K562 (cell line): ENCODE data around the gene USP11. TPM values are rescaled to one million over a fixed set of nuclear protein-coding genes. Genes with fewer than 3 reads are reported as not detected.

Source experiments
- IRF1 ChIP-seq: sonication (generic); formaldehyde crosslinking; IDR thresholded peaks from 2 replicates; pipeline ENCODE4 v1.8.0; 2022; ENCODE audit warnings: missing genetic modification reagents, mild to moderate bottlenecking, borderline replicate concordance
- polyA plus RNA-seq, 8 experiments: library from polyadenylated mRNA; depleted of rRNA in 4 of 8; stranded (reverse) in 5 of 8; unstranded in 3 of 8; fragments of >200 nt; fragmentation: Nextera tagmentation in 2 of 8; fragmentation: Illumina TruSeq in 1 of 8; extraction: Ambion mirVana in 2 of 8; extraction: Trizol in 1 of 8; gene quantifications; 2 replicates each; pipeline versions ENCODE4 v1.2.1 to v1.2.3, GENCODE V29; 2011 to 2014; ENCODE audit warnings: inconsistent platforms in 1 of 8, missing spikeins in 1 of 8
- total RNA-seq, 7 experiments: library from RNA; depleted of rRNA in 6 of 7; stranded (reverse); fragments of >200 nt in 6 of 7; fragmentation: Illumina TruSeq in 2 of 7; extraction: Trizol in 2 of 7; gene quantifications; 2 replicates each; pipeline versions ENCODE4 v1.2.1 to v1.2.3, GENCODE V29; 2011 to 2021; ENCODE audit warnings: low replicate concordance in 1 of 7
- TF ChIP-seq, protein P1 (sequence below): fragments of 150-350 bp; IDR thresholded peaks from 2 replicates; pipeline ENCODE4 v1.6.1; 2014; ENCODE audit warnings: low read depth, mild to moderate bottlenecking, low read length, borderline replicate concordance

The USP11 gene
- total and polyA plus RNA-seq, 9 of the 15 experiments (the other 6 are each of a cell fraction or from before 2014, with no cell fraction given) = 2.5 to 29.0 (median 11.7) TPM

- TF ChIP-seq, protein P1, sequence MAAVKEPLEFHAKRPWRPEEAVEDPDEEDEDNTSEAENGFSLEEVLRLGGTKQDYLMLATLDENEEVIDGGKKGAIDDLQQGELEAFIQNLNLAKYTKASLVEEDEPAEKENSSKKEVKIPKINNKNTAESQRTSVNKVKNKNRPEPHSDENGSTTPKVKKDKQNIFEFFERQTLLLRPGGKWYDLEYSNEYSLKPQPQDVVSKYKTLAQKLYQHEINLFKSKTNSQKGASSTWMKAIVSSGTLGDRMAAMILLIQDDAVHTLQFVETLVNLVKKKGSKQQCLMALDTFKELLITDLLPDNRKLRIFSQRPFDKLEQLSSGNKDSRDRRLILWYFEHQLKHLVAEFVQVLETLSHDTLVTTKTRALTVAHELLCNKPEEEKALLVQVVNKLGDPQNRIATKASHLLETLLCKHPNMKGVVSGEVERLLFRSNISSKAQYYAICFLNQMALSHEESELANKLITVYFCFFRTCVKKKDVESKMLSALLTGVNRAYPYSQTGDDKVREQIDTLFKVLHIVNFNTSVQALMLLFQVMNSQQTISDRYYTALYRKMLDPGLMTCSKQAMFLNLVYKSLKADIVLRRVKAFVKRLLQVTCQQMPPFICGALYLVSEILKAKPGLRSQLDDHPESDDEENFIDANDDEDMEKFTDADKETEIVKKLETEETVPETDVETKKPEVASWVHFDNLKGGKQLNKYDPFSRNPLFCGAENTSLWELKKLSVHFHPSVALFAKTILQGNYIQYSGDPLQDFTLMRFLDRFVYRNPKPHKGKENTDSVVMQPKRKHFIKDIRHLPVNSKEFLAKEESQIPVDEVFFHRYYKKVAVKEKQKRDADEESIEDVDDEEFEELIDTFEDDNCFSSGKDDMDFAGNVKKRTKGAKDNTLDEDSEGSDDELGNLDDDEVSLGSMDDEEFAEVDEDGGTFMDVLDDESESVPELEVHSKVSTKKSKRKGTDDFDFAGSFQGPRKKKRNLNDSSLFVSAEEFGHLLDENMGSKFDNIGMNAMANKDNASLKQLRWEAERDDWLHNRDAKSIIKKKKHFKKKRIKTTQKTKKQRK = no peak
- no peak for TF ChIP-seq IRF1 (CRISPR knock-in tag)
Observed at GRCh38 chrX:47210661-47211425, 22.0 kb upstream of the USP11 start (continued).
